C4-2B (cell line): ENCODE measurements around the gene TFEB.

Experiments used
- ZFX ChIP-seq: fragments of 450-650 bp; IDR thresholded peaks from 2 replicates; pipeline ENCODE4 v1.6.1; 2017
- TF ChIP-seq, protein P1 (sequence below): fragments of 450-650 bp; conservative IDR thresholded peaks from 2 replicates; pipeline ENCODE4 v1.5.1; 2017; ENCODE audit warnings: mild to moderate bottlenecking

DNA sequence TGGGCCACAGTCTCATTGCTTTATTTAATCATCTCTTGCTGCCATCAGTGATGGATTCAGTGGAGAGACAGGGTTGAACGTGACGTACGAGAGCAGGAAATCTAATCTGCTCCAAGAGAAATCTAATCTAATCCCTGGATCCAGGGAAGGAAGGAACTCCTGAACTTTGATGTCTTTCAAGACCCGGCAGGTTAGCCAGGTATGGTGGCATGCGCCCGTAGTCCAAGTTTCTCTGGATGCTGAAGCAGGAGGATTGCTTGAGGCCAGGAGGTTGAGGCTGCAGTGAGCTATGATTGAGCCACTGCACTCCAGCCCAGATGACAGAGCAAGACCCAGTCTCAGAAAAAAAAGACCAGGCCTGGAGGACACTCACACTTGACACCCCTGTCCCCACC, 23.2 kb upstream of the TFEB start:
- TF ChIP-seq, protein P1, sequence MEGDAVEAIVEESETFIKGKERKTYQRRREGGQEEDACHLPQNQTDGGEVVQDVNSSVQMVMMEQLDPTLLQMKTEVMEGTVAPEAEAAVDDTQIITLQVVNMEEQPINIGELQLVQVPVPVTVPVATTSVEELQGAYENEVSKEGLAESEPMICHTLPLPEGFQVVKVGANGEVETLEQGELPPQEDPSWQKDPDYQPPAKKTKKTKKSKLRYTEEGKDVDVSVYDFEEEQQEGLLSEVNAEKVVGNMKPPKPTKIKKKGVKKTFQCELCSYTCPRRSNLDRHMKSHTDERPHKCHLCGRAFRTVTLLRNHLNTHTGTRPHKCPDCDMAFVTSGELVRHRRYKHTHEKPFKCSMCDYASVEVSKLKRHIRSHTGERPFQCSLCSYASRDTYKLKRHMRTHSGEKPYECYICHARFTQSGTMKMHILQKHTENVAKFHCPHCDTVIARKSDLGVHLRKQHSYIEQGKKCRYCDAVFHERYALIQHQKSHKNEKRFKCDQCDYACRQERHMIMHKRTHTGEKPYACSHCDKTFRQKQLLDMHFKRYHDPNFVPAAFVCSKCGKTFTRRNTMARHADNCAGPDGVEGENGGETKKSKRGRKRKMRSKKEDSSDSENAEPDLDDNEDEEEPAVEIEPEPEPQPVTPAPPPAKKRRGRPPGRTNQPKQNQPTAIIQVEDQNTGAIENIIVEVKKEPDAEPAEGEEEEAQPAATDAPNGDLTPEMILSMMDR = no peak
- no peak for TF ChIP-seq ZFX
